OCI-LY3 (cell line): ENCODE measurements around the gene GRIK1.

ENCODE experiments used
- H2AFZ ChIP-seq: fragments of 200-600, 300-600 bp; shearing (Covaris generic); 2 replicates; pipeline ENCODE4 v1.6.0; 2014; ENCODE audit warnings: antibody characterized with exemption, low read depth, low read length
- H3K27ac ChIP-seq: fragments of 200-600, 300-600 bp; sonication (generic); 2 replicates; pipeline ENCODE4 v1.5.1; 2014; ENCODE audit warnings: mild to moderate bottlenecking, low read length, moderate library complexity, mixed read lengths
- H3K27me3 ChIP-seq: fragments of 200-600, 300-600 bp; sonication (generic); 2 replicates; pipeline ENCODE4 v1.6.1; 2014; ENCODE audit warnings: low read depth, low read length, mixed read lengths
- H3K36me3 ChIP-seq: fragments of 200-600, 300-600 bp; sonication (generic); replicated peaks from 2 replicates; pipeline ENCODE3; 2014; ENCODE audit warnings: low read depth, low read length, mixed read lengths
- H3K4me1 ChIP-seq: fragments of 300-600, 200-600 bp; sonication (generic); 2 replicates; pipeline ENCODE4 v1.6.1; 2014; ENCODE audit warnings: low read length, mixed read lengths
- H3K4me2 ChIP-seq: fragments of 200-600, 300-600 bp; sonication (generic); 2 replicates; pipeline ENCODE4 v1.6.1; 2014; ENCODE audit warnings: low read length, mixed read lengths
- H3K4me3 ChIP-seq: fragments of 300-600, 200-600 bp; sonication (generic); 2 replicates; pipeline ENCODE4 v1.5.1; 2014; ENCODE audit warnings: antibody characterized with exemption, mild to moderate bottlenecking, low read length, moderate library complexity
- H3K79me2 ChIP-seq: fragments of 300-600, 200-600 bp; shearing (Covaris generic); 2 replicates; pipeline ENCODE4 v1.6.1; 2014; ENCODE audit warnings: mild to moderate bottlenecking, low read length, mixed read lengths
- H3K9ac ChIP-seq: fragments of 300-600, 200-600 bp; shearing (Covaris generic); 2 replicates; pipeline ENCODE4 v1.6.0; 2014; ENCODE audit warnings: mild to moderate bottlenecking, low read length, moderate library complexity
- H3K9me3 ChIP-seq: fragments of 200-600, 300-600 bp; shearing (Covaris generic); 2 replicates; pipeline ENCODE4 v1.6.1; 2014; ENCODE audit warnings: low read length, mixed read lengths; ENCODE audit not compliant: insufficient read depth
- H4K20me1 ChIP-seq: fragments of 200-600, 300-600 bp; sonication (generic); 2 replicates; pipeline ENCODE4 v1.6.1; 2016; ENCODE audit warnings: low read length, mixed read lengths; ENCODE audit not compliant: insufficient read depth
- CTCF ChIP-seq: fragments of 200-600, 300-600 bp; sonication (generic); IDR thresholded peaks from 2 replicates; pipeline ENCODE4 v1.5.1; 2014; ENCODE audit warnings: antibody characterized with exemption, low read length, low read depth
- EZH2phosphoT487 ChIP-seq: fragments of 200-600 bp; shearing (Covaris generic); IDR thresholded peaks from 2 replicates; pipeline ENCODE4 v1.6.1; 2018; ENCODE audit warnings: antibody characterized with exemption, mixed run types, low read depth

The GRIK1 gene

GRCh38 chr21:29555601-29556000, 384.2 kb downstream of the GRIK1 start:
- Histone ChIP-seq H3K4me1 (peaks cover 12% of the 10 kb centered on the region), H3K27me3 (no peaks in the 10 kb centered on the region), H3K27ac (no peak overlapping the region), H3K4me3 (no peak overlapping the region), H4K20me1 (no peaks in the 10 kb centered on the region), H3K79me2 (no peaks in the 10 kb centered on the region), H3K4me2 (no peak overlapping the region), H3K36me3 (no peaks in the 10 kb centered on the region), H3K9me3 (no peaks in the 10 kb centered on the region), H3K9ac (no peak overlapping the region), H2AFZ (no peak overlapping the region)
- no peak for TF ChIP-seq CTCF
- no peak for TF ChIP-seq EZH2phosphoT487

GRCh38 chr21:29550205-29550604, 389.6 kb downstream of the GRIK1 start:
- 0 out of 2 replicates have a peak, but pooled peaks cover 2% of the 10 kb centered on the region for H3K4me1 ChIP-seq
- no peak overlapping the region for H3K27ac ChIP-seq
- TF ChIP-seq EZH2phosphoT487, result no peak
- H3K4me2 ChIP-seq, result no peak overlapping the region
- no peak overlapping the region for H2AFZ ChIP-seq
- no peak overlapping the region for H3K9ac ChIP-seq
- no peak overlapping the region for H3K4me3 ChIP-seq
- no peaks in the 10 kb centered on the region for H3K9me3 ChIP-seq
- H4K20me1 ChIP-seq, result no peaks in the 10 kb centered on the region
- H3K79me2 ChIP-seq, result no peaks in the 10 kb centered on the region
- H3K27me3 ChIP-seq, result no peaks in the 10 kb centered on the region
- no peaks in the 10 kb centered on the region for H3K36me3 ChIP-seq

- Histone ChIP-seq H4K20me1 (no peaks in the 10 kb centered on the region), H3K4me2 (no peak overlapping the region), H3K9me3 (no peaks in the 10 kb centered on the region), H3K4me1 (0 out of 2 replicates have a peak, but pooled peaks cover 2% of the 10 kb centered on the region), H3K79me2 (no peaks in the 10 kb centered on the region), H3K27me3 (no peaks in the 10 kb centered on the region), H3K36me3 (no peaks in the 10 kb centered on the region), H3K27ac (no peak overlapping the region), H2AFZ (no peak overlapping the region), H3K4me3 (no peak overlapping the region), H3K9ac (no peak overlapping the region)
- TF ChIP-seq EZH2phosphoT487, result no peak
- no peak for TF ChIP-seq CTCF
Measured at GRCh38 chr21:29549614-29550013, 390.2 kb downstream of the GRIK1 start.

GRCh38 chr21:29547998-29548397, 391.8 kb downstream of the GRIK1 start:
- no peaks in the 10 kb centered on the region for H3K36me3 ChIP-seq
- H3K4me2 ChIP-seq, result no peak overlapping the region
- TF ChIP-seq EZH2phosphoT487, result no peak
- no peaks in the 10 kb centered on the region for H4K20me1 ChIP-seq
- H3K4me3 ChIP-seq, result no peak overlapping the region
- no peaks in the 10 kb centered on the region for H3K79me2 ChIP-seq
- H3K9me3 ChIP-seq, result no peaks in the 10 kb centered on the region
- no peak overlapping the region for H2AFZ ChIP-seq
- no peak overlapping the region for H3K27ac ChIP-seq
- no peaks in the 10 kb centered on the region for H3K27me3 ChIP-seq
- H3K9ac ChIP-seq, result no peak overlapping the region
- H3K4me1 ChIP-seq, result 0 out of 2 replicates have a peak, but pooled peaks cover 2% of the 10 kb centered on the region

GRCh38 chr21:29546071-29546470, 393.7 kb downstream of the GRIK1 start:
- Histone ChIP-seq H3K4me2 (no peak overlapping the region), H3K9ac (no peak overlapping the region), H4K20me1 (no peaks in the 10 kb centered on the region), H3K4me1 (no peaks in the 10 kb centered on the region), H2AFZ (no peak overlapping the region), H3K27me3 (no peaks in the 10 kb centered on the region), H3K4me3 (no peak overlapping the region), H3K79me2 (no peaks in the 10 kb centered on the region), H3K36me3 (no peaks in the 10 kb centered on the region), H3K9me3 (no peaks in the 10 kb centered on the region), H3K27ac (no peak overlapping the region)
- TF ChIP-seq CTCF (no peak), EZH2phosphoT487 (no peak)
